Measurements from ENCODE around the gene TPR.

Gene TPR

GRCh38 chr1:186286615-186287315, 88.3 kb downstream of the TPR start:
- no peak for DNase-seq

- no peak for DNase-seq
These were observed 91.7 kb downstream of the TPR start for GRCh38 chr1:186283374-186283773.

GRCh38 chr1:186282466-186282865, 92.6 kb downstream of the TPR start:
- no peak for DNase-seq

GRCh38 chr1:186275822-186276221, 99.2 kb downstream of the TPR start:
- DNase-seq, result no peak

GRCh38 chr1:186272486-186272885, 102.6 kb downstream of the TPR start:
- no peak for DNase-seq

- no peak for DNase-seq
These were observed 104.0 kb downstream of the TPR start for GRCh38 chr1:186271032-186271431.

Measured in NCI-H82 (cell line).